Adrenal gland (tissue), 12 donors: ENCODE results near the gene POPDC2. TPM values are rescaled to one million over a fixed set of nuclear protein-coding genes. Genes with fewer than 3 reads are reported as not detected.

Source experiments
- DNase-seq, 7 donors: peaks; one replicate each; pipeline ENCODE4 v3.0.0-alpha.2; 2019 to 2020
- H3K27ac ChIP-seq, 5 donors: fragments of 200-600 bp; sonication (generic) in 4 of 5; 1 replicate in 3 of 5; 2 replicates in 2 of 5; pipeline versions ENCODE4 v1.5.1 to v1.8.0; 2016 to 2020; ENCODE audit warnings: mild to moderate bottlenecking in 1 of 5
- H3K27me3 ChIP-seq: fragments of 200-600 bp; 2 replicates; pipeline ENCODE4 v1.8.0; 2021
- H3K36me3 ChIP-seq, 2 donors: fragments of 200-600 bp; replicated peaks in 1 of 2; 1 replicate in 1 of 2; 2 replicates in 1 of 2; pipeline versions ENCODE4 v1.5.1 to v1.8.0; 2018 to 2022
- H3K4me1 ChIP-seq, 2 donors: fragments of 200-600 bp; replicated peaks in 1 of 2; 1 replicate in 1 of 2; 2 replicates in 1 of 2; pipeline versions ENCODE4 v1.5.1 to v1.8.0; 2018 to 2021
- H3K4me3 ChIP-seq, 4 donors: fragments of 200-600 bp; sonication (generic) in 3 of 4; one replicate each; pipeline ENCODE4 v1.5.1; 2016 to 2018
- H3K9me3 ChIP-seq, 3 donors: fragments of 200-600 bp; sonication (generic) in 1 of 3; replicated peaks in 1 of 3; 1 replicate in 2 of 3; 2 replicates in 1 of 3; pipeline versions ENCODE4 v1.5.1 to v1.8.0; 2016 to 2021
- POLR2A ChIP-seq, 2 donors: fragments of 450-650 bp; IDR thresholded peaks; one replicate each; pipeline ENCODE4 v1.6.1; 2017; ENCODE audit warnings: antibody characterized with exemption in 2 of 2, mild to moderate bottlenecking in 2 of 2, moderate library complexity in 1 of 2
- WGBS, 4 donors: extraction: QIAGEN DNeasy Blood & Tissue Kit in 2 of 4; methylation state at CpG; one replicate each; pipeline versions ENCODE4 v1.1.5 to v1.1.7; 2013 to 2017; 5-methylcytosine and 5-hydroxymethylcytosine counted together
- intact Hi-C, 2 donors: fragments of 100-400 bp; cut with DNase I; formaldehyde crosslinking; loops; one replicate each; pipeline versions ENCODE4 v1.14.1 to v1.15.0; 2022 to 2023
- polyA plus RNA-seq, 3 donors: library from polyadenylated mRNA; stranded (reverse); fragments of 200-250 nt in 2 of 3; fragments of 350-450 nt in 1 of 3; fragmentation: Illumina TruSeq in 1 of 3; extraction: RNeasy Lipid Tissue Mini Kit (QIAGEN cat#74804) in 1 of 3; gene quantifications; one replicate each; pipeline ENCODE4 v1.2.3, GENCODE V29; 2013 to 2014
- total RNA-seq, 9 donors: library from RNA; depleted of rRNA in 4 of 9; stranded (reverse); fragments of >200 nt in 4 of 9; fragments of 120-200 nt in 1 of 9; fragmentation: NEBNext Ultra II Directional in 1 of 9; extraction: Animal tissue kit (Norgen Biotek cat#: 25700) in 1 of 9; gene quantifications; one replicate each; pipeline versions ENCODE4 v1.1.0 to v1.2.4, GENCODE V29; 2013 to 2023
- TF ChIP-seq, protein P1 (sequence below), 6 experiments: fragments of 450-650 bp in 4 of 6; fragments of 200-600 bp in 2 of 6; sonication (generic) in 1 of 6; IDR thresholded peaks; 1 replicate in 5 of 6; 2 replicates in 1 of 6; pipeline versions ENCODE4 v1.5.1 to v1.8.0; 2016 to 2021; ENCODE audit warnings: antibody characterized with exemption in 6 of 6, mild to moderate bottlenecking in 2 of 6, moderate library complexity in 1 of 6
- donor health status: healthy with polysubstance abuse.
- donor health status: Bipolar disorder and iron deficiency.
- donor health status: DM: yes; HTN: yes; CAD: no.
- donor health status: DM: no; HTN: no; CAD: no.
- donor health status: DM: no; HTN: no; CAD: no.
- donor health status: DM: yes; HTN: yes; CAD: no.

The POPDC2 gene
- total and polyA plus RNA-seq, 12 donors = 1.3 to 17.5 (median 3.3) TPM

DNA sequence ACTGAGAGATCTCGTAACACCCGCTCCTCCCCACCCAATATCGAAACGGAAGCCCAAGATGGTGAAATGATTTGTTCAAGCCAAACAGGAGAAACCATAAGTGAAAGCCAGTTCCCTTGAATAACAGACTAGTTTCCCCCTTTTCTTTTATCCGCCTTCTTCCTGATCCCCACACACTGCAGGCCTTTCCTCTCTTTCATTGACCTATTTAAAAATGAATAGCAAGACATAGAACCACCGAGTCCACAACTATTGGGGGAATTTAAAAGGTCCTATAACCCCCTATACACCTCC is 17.2 kb upstream of the POPDC2 start:
- 7 to 15% (median 10%) methylated on average over 6 of the region's 6 CpGs for WGBS, 4 donors
- TF ChIP-seq, protein P1, sequence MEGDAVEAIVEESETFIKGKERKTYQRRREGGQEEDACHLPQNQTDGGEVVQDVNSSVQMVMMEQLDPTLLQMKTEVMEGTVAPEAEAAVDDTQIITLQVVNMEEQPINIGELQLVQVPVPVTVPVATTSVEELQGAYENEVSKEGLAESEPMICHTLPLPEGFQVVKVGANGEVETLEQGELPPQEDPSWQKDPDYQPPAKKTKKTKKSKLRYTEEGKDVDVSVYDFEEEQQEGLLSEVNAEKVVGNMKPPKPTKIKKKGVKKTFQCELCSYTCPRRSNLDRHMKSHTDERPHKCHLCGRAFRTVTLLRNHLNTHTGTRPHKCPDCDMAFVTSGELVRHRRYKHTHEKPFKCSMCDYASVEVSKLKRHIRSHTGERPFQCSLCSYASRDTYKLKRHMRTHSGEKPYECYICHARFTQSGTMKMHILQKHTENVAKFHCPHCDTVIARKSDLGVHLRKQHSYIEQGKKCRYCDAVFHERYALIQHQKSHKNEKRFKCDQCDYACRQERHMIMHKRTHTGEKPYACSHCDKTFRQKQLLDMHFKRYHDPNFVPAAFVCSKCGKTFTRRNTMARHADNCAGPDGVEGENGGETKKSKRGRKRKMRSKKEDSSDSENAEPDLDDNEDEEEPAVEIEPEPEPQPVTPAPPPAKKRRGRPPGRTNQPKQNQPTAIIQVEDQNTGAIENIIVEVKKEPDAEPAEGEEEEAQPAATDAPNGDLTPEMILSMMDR (IDR thresholded peaks at IDR 0.05) = no peak
- TF ChIP-seq POLR2A (IDR thresholded peaks at IDR 0.05) = no peak
- intact Hi-C loops = loop anchor here in 1 of 2 donors (10.0 kb wide), 1 partner anchor 73 kb away; no protein-coding TSS in a partner anchor

DNA sequence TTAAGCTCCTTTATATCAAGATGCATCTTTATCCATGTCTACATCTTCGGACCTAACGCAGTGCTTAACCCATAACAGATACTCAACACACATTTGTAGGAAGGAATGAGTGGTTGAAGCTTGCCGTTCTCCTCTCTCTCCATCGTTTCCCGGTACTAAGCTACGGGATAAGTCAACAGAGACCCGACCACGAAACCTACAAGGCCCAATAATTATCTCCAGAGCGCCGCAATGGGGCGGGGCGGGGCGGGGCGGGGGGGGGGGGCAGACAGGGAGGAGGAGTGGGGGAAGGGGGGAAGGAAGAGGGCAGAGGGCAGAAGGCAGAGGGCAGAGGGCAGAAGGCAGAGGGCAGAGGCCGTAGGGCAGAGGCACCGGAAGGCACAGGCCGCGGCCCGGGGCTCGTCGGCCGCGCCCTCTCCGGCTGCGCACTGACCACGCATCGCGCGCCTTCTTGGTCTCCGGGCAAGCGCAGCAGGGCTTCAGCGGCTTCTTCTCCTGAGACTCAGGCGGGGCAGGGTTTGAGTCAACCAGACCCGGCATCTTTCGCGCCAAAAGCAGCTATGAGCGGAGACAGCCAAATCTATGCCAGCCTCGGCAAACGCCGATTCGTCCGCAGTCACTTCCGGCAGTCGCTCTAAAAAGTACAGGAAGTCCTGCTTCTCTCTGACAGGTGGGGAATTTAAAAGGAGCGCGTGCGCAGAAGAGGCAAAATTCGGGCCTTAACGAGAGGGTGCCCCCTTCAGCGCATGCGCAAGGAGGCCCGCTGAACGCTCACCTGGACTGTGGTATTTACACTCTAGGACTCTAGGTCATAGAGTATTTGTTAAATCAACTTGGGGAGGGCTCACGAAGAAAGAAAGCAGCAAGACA is 16.6 kb upstream of the POPDC2 start, which contains the start of gene COX17:
Gene COX17, minus strand, starts transcription at position 636 of the 870 bp plus-strand sequence. Its CDS starts 96 bp downstream, at position 540.
- Histone ChIP-seq H3K36me3 (peaks cover 0 to 21% of the 10 kb centered on the region in 2 donors), H3K4me3 (peak within 1 kb of the TSS in 3 of 4 donors; percentile 14 to 83 (median 67)), H3K9me3 (no peaks in the 10 kb centered on the region), H3K4me1 (peaks cover 8 to 29% of the 10 kb centered on the region in 2 donors), H3K27me3 (no peaks in the 10 kb centered on the region), H3K27ac (peak within 1 kb of the TSS; percentile 88 to 97 (median 93))
- TF ChIP-seq, protein P1 (IDR thresholded peaks at IDR 0.05) = peak in 1 of 6 experiments; percentile 14
- TF ChIP-seq POLR2A (IDR thresholded peaks at IDR 0.05) = peak; percentile 73 to 83
- WGBS, 4 donors = 0 to 1% (median 1%) methylated on average over 21 to 54 of the region's 54 CpGs
- DNase-seq = peak; percentile 94 to 99 (median 97)
- intact Hi-C loops = loop anchor here in 1 of 2 donors (10.0 kb wide), 1 partner anchor 72 kb away; no protein-coding TSS in a partner anchor

More for the DNA sequence above, 17.2 kb upstream of the POPDC2 start:
- no peak for DNase-seq
- H3K4me1 ChIP-seq = peaks cover 8 to 24% of the 10 kb centered on the region in 2 donors
- no peaks in the 10 kb centered on the region for H3K9me3 ChIP-seq
- peaks cover 0 to 20% of the 10 kb centered on the region in 2 donors for H3K36me3 ChIP-seq
- H3K27me3 ChIP-seq = no peaks in the 10 kb centered on the region
- peak overlapping the region in 3 of 4 donors; percentile 14 to 83 (median 67) for H3K4me3 ChIP-seq
- peak overlapping the region; percentile 88 to 97 (median 93) for H3K27ac ChIP-seq

DNA sequence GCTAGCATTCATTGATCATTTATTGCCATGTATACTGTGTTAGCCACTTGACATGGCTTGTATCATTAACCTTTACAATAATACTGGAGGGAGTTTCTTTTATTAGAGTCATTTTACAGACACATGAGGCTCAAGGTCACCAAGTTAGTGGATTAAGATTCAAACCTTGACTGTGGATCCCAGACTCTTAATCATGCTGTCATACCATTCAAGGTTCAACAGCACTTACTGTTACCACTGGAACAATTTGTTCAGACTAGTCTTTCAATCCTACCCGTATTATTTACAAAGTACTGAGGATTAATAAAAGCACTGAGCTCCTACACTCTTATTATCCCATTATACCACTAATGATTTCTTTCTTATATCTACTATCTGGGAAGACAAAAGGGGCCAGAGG is 15.6 kb upstream of the POPDC2 start:
- no peaks in the 10 kb centered on the region for H3K9me3 ChIP-seq
- peaks cover 8 to 29% of the 10 kb centered on the region in 2 donors for H3K4me1 ChIP-seq
- peak overlapping the region; percentile 66 to 97 (median 93) for H3K27ac ChIP-seq
- whole genome bisulfite sequencing, 4 donors = 14 to 43% (median 19%) methylated on average over 1 of the region's 1 CpG
- H3K4me3 ChIP-seq = peak overlapping the region in 2 of 4 donors; percentile 67 to 83
- intact Hi-C loops = loop anchor here in 1 of 2 donors (10.0 kb wide), 1 partner anchor 71 kb away; no protein-coding TSS in a partner anchor
- H3K27me3 ChIP-seq = no peaks in the 10 kb centered on the region
- peak in 1 of 7 donors; percentile 10 for DNase-seq
- TF ChIP-seq POLR2A (IDR thresholded peaks at IDR 0.05) = peak in 1 of 2 donors; percentile 41
- TF ChIP-seq, protein P1 (IDR thresholded peaks at IDR 0.05) = no peak
- H3K36me3 ChIP-seq = peaks cover 0 to 28% of the 10 kb centered on the region in 2 donors

DNA sequence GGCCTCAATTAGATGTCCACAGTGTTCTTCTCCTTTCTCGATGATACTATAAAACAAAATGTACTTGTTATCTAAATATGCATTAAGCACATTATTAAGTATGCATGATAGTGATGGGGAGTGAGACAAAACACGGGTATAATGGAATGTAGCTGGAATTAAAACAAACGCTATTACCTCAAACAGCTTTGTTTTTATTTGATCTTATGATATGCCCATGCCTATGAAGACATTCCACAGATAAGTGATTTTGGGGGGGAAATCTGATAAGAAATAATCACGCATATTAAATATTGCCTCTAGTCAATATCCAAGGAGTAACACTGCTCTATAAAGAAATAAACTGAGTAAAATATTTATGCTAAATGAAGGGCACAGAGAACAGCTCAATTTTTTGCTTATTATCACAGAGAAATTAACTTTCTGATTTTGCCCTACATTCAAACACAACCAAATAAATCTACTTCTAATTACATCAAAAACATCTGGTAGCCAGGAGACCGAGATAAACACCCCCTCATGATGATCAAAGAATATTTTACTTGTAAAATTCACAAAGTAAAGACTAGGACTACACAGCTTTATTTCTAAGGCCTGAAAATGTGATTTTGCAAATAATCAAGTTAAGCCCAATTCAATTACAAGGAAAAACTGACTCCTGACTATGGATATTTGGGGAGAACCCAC is 14.9 kb upstream of the POPDC2 start:
- 54 to 70% (median 67%) methylated on average over 5 of the region's 5 CpGs for WGBS, 4 donors
- no peak for TF ChIP-seq POLR2A (IDR thresholded peaks at IDR 0.05)
- TF ChIP-seq, protein P1 (IDR thresholded peaks at IDR 0.05) = no peak
- H3K4me3 ChIP-seq = peak overlapping the region in 1 of 4 donors; percentile 67
- H3K27me3 ChIP-seq = no peaks in the 10 kb centered on the region
- peaks cover 0 to 30% of the 10 kb centered on the region in 2 donors for H3K36me3 ChIP-seq
- H3K4me1 ChIP-seq = peaks cover 10 to 31% of the 10 kb centered on the region in 2 donors
- H3K27ac ChIP-seq = peak overlapping the region in 4 of 5 donors; percentile 88 to 97 (median 94)
- intact Hi-C loops = loop anchor here in 1 of 2 donors (10.0 kb wide), 1 partner anchor 71 kb away; no protein-coding TSS in a partner anchor
- DNase-seq = no peak
- H3K9me3 ChIP-seq = no peaks in the 10 kb centered on the region
